ENCODE measurements around the gene C15orf61. TPM values are rescaled to one million over a fixed set of nuclear protein-coding genes. Genes with fewer than 3 reads are reported as not detected.

The C15orf61 gene
- total and polyA plus RNA-seq, 2 of the 13 experiments (the other 11 are each of a cell fraction or from before 2014, with no cell fraction given) = 2.1 to 6.6 TPM

GRCh38 chr15:67528513-67528912 is 7.6 kb downstream of the C15orf61 start (continued):
- no peak for TF ChIP-seq IKZF4 (CRISPR knock-in tag; IDR thresholded peaks at IDR 0.05; ENCODE audit: borderline replicate concordance, low read depth, not compliant biosample characterization)
- no peak for TF ChIP-seq ZNF513 (CRISPR knock-in tag; conservative IDR thresholded peaks at IDR 0.05)
- no peak for TF ChIP-seq PRDM4 (CRISPR knock-in tag; IDR thresholded peaks at IDR 0.05; ENCODE audit: borderline replicate concordance)
- TF ChIP-seq ISX (CRISPR knock-in tag; conservative IDR thresholded peaks at IDR 0.05) = no peak

DNA sequence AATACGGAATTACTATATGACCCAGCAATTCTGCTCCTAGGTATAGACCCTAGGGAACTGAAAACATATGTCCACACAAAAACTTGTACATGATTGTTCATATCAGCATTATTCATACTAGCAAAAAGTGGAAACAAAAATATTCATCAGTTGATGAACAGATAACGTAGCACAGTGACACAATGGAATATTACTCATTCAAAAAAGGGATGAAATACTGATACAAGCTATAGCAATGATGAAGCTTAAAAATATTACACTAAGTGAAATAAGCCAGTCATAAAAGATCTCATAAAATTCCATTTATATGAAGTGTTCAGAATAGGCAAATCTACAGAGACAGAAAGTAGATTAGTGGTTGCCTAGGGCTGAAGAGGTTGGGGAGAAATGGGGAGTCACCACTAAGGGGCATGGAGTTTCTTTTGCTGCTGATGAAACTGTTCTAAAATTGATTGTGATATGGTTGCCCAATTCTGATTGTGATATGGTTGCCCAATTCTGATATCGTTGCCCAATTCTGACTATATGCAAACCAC is 10.5 kb downstream of the C15orf61 start:
- DNase-seq (ENCODE audit: low spot score) = no peak
- in situ Hi-C loops (cut with HindIII; ENCODE audit: extremely low pct_ligation_motif_present, low pct_unique_long_range_greater_than_20kb) = no loop called here

More for the DNA sequence above, 10.5 kb downstream of the C15orf61 start:
- no TSS peak for BruUV-seq (replicated peaks)
- FAIRE-seq (no peak), ATAC-seq (no peak)
- Histone ChIP-seq H3K36me3 (replicated peaks in 1 of 2; ENCODE audit: control insufficient read depth in 1 of 2, insufficient read depth in 2 of 2, low read length in 2 of 2) (no peaks in the 10 kb centered on the region), H3K9ac (ENCODE audit: insufficient read depth, low read depth, low read length) (no peak overlapping the region), H2AFZ (ENCODE audit: low read length) (no peak overlapping the region), H3K27me3 (ENCODE audit: control insufficient read depth in 1 of 2, insufficient read depth in 2 of 2, low read length in 2 of 2) (no peaks in the 10 kb centered on the region), H3K4me1 (ENCODE audit: insufficient read depth, low read length) (peaks cover 7% of the 10 kb centered on the region; the same call in 1 of the 2 replicates), H3K4me2 (ENCODE audit: low read depth, low read length) (no peak overlapping the region), H4K20me1 (ENCODE audit: insufficient read depth, low read length) (no peaks in the 10 kb centered on the region), H3K79me2 (ENCODE audit: insufficient read depth, low read length) (no peaks in the 10 kb centered on the region), H3K27ac (ENCODE audit: extremely low read length, insufficient read depth, low read length) (no peak overlapping the region), H3K9me3 (ENCODE audit: low read length) (no peaks in the 10 kb centered on the region), H3K4me3 (replicated peaks in 1 of 3; ENCODE audit: insufficient read depth in 1 of 3, low read depth in 2 of 3, low read length in 3 of 3) (no peak overlapping the region)
- intact Hi-C loops (cut with micrococcal nuclease; ENCODE audit: unreplicated experiment) = no loop called here
- ChIA-PET CTCF (ENCODE audit: low intra/inter-chr PET ratio, low total read pairs) (no interaction called here), POLR2A (interaction anchor here (0.7 kb wide), 1 partner anchor 11 kb away, joined by 3 read pairs; the partner anchor contains the start of gene C15orf61)
- no peak for TF ChIP-seq ZNF678 (CRISPR knock-in tag; IDR thresholded peaks at IDR 0.05)
- WGBS (ENCODE audit: low lambda C conversion rate) = 71% methylated on average over 3 of the region's 3 CpGs
